Measurements from ENCODE around the gene ZIC5.

ZIC5 gene

GRCh38 chr13:99929866-99930265 is 41.7 kb downstream of the ZIC5 start:
- TF ChIP-seq YY1 (IDR thresholded peaks at IDR 0.05; ENCODE audit: insufficient read depth, insufficient read length) = no peak
- no peak for TF ChIP-seq ZNF274 (IDR thresholded peaks at IDR 0.05; ENCODE audit: low read depth, low read length)
- no peak for TF ChIP-seq SUZ12 (IDR thresholded peaks at IDR 0.05; ENCODE audit: extremely low read depth, insufficient read depth, insufficient read length)
- Histone ChIP-seq H3K4me3 (ENCODE audit: insufficient read length, low read depth) (no peak overlapping the region), H3K9me3 (ENCODE audit: insufficient read depth, low read length) (no peaks in the 10 kb centered on the region), H3K36me3 (ENCODE audit: insufficient read depth, insufficient read length, low read length) (no peaks in the 10 kb centered on the region), H3K27me3 (ENCODE audit: insufficient read depth, insufficient read length) (no peaks in the 10 kb centered on the region), H3K9ac (ENCODE audit: insufficient read length, low read depth) (no peak overlapping the region), H3K4me1 (ENCODE audit: insufficient read depth, insufficient read length) (peaks cover 5% of the 10 kb centered on the region)
- DNase-seq (ENCODE audit: low read depth, low spot score) = no peak

- H3K27me3 ChIP-seq (ENCODE audit: insufficient read depth, insufficient read length) = no peaks in the 10 kb centered on the region
- DNase-seq (ENCODE audit: low read depth, low spot score) = no peak
- no peak overlapping the region for H3K4me3 ChIP-seq (ENCODE audit: insufficient read length, low read depth)
- H3K4me1 ChIP-seq (ENCODE audit: insufficient read depth, insufficient read length) = peaks cover 5% of the 10 kb centered on the region
- H3K9me3 ChIP-seq (ENCODE audit: insufficient read depth, low read length) = no peaks in the 10 kb centered on the region
- TF ChIP-seq ZNF274 (IDR thresholded peaks at IDR 0.05; ENCODE audit: low read depth, low read length) (no peak), SUZ12 (IDR thresholded peaks at IDR 0.05; ENCODE audit: extremely low read depth, insufficient read depth, insufficient read length) (no peak)
- no peaks in the 10 kb centered on the region for H3K36me3 ChIP-seq (ENCODE audit: insufficient read depth, insufficient read length, low read length)
- no peak overlapping the region for H3K9ac ChIP-seq (ENCODE audit: insufficient read length, low read depth)
Observed at GRCh38 chr13:99926014-99926731, 45.4 kb downstream of the ZIC5 start.

GRCh38 chr13:99923877-99924582 is 47.5 kb downstream of the ZIC5 start:
- DNase-seq (ENCODE audit: low read depth, low spot score) = no peak
- TF ChIP-seq ZNF274 (IDR thresholded peaks at IDR 0.05; ENCODE audit: low read depth, low read length) (no peak), SUZ12 (IDR thresholded peaks at IDR 0.05; ENCODE audit: extremely low read depth, insufficient read depth, insufficient read length) (no peak), YY1 (IDR thresholded peaks at IDR 0.05; ENCODE audit: insufficient read depth, insufficient read length) (no peak)
- no peaks in the 10 kb centered on the region for H3K27me3 ChIP-seq (ENCODE audit: insufficient read depth, insufficient read length)

GRCh38 chr13:99922631-99923404 is 48.7 kb downstream of the ZIC5 start:
- Histone ChIP-seq H3K9me3 (ENCODE audit: insufficient read depth, low read length) (no peaks in the 10 kb centered on the region), H3K4me3 (ENCODE audit: insufficient read length, low read depth) (no peak overlapping the region), H3K36me3 (ENCODE audit: insufficient read depth, insufficient read length, low read length) (no peaks in the 10 kb centered on the region), H3K4me1 (ENCODE audit: insufficient read depth, insufficient read length) (no peaks in the 10 kb centered on the region), H3K9ac (ENCODE audit: insufficient read length, low read depth) (no peak overlapping the region), H3K27me3 (ENCODE audit: insufficient read depth, insufficient read length) (no peaks in the 10 kb centered on the region)
- no peak for DNase-seq (ENCODE audit: low read depth, low spot score)
- TF ChIP-seq SUZ12 (IDR thresholded peaks at IDR 0.05; ENCODE audit: extremely low read depth, insufficient read depth, insufficient read length) (no peak), YY1 (IDR thresholded peaks at IDR 0.05; ENCODE audit: insufficient read depth, insufficient read length) (no peak), ZNF274 (IDR thresholded peaks at IDR 0.05; ENCODE audit: low read depth, low read length) (no peak)

More at GRCh38 chr13:99923877-99924582, 47.5 kb downstream of the ZIC5 start:
- Histone ChIP-seq H3K9ac (ENCODE audit: insufficient read length, low read depth) (no peak overlapping the region), H3K4me1 (ENCODE audit: insufficient read depth, insufficient read length) (no peaks in the 10 kb centered on the region), H3K9me3 (ENCODE audit: insufficient read depth, low read length) (no peaks in the 10 kb centered on the region), H3K36me3 (ENCODE audit: insufficient read depth, insufficient read length, low read length) (no peaks in the 10 kb centered on the region), H3K4me3 (ENCODE audit: insufficient read length, low read depth) (no peak overlapping the region)

GRCh38 chr13:99919132-99919531 is 52.4 kb downstream of the ZIC5 start:
- Histone ChIP-seq H3K4me1 (ENCODE audit: insufficient read depth, insufficient read length) (no peaks in the 10 kb centered on the region), H3K9me3 (ENCODE audit: insufficient read depth, low read length) (no peaks in the 10 kb centered on the region), H3K36me3 (ENCODE audit: insufficient read depth, insufficient read length, low read length) (no peaks in the 10 kb centered on the region), H3K4me3 (ENCODE audit: insufficient read length, low read depth) (no peak overlapping the region), H3K9ac (ENCODE audit: insufficient read length, low read depth) (no peak overlapping the region), H3K27me3 (ENCODE audit: insufficient read depth, insufficient read length) (no peaks in the 10 kb centered on the region)
- DNase-seq (ENCODE audit: low read depth, low spot score) = no peak
- no peak for TF ChIP-seq ZNF274 (IDR thresholded peaks at IDR 0.05; ENCODE audit: low read depth, low read length)
- TF ChIP-seq YY1 (IDR thresholded peaks at IDR 0.05; ENCODE audit: insufficient read depth, insufficient read length) = no peak
- no peak for TF ChIP-seq SUZ12 (IDR thresholded peaks at IDR 0.05; ENCODE audit: extremely low read depth, insufficient read depth, insufficient read length)

DNA sequence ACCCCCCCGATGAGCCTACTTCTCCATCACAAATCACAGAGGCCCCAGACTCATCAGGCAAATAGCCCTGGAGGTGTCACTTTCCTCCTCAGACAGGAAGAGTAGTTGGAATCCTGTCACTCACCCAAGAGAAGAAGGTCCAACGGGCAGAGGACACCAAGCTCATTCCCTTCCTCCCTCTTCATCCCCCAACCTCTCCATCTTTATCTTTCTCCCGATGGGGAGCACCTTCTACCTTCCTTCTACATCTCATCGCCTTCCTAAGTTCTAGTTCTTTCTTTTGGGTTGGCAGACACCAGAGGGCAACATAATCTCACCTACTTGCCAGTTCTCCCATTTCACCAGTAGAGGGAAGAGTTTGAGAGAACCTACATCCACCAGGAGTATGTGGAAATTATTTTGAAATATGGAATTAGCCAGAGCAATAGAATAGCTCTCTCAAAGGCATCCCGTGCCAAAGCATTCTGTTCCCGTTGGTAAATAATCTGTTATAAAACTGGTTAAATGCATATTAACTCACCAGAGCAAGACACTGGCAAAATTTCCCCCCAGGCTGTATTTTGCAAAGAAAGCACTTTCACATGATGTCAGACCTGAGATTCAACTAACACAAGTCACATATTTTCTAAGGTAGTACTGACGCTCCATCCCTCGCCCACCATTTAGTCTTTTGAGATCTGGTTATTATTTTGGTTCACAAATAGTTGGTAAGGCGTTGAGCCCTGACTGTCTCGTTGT is 55.0 kb downstream of the ZIC5 start:
- Histone ChIP-seq H3K9ac (ENCODE audit: insufficient read length, low read depth) (no peak overlapping the region), H3K27me3 (ENCODE audit: insufficient read depth, insufficient read length) (no peaks in the 10 kb centered on the region), H3K9me3 (ENCODE audit: insufficient read depth, low read length) (no peaks in the 10 kb centered on the region), H3K36me3 (ENCODE audit: insufficient read depth, insufficient read length, low read length) (no peaks in the 10 kb centered on the region), H3K4me1 (ENCODE audit: insufficient read depth, insufficient read length) (peaks cover 3% of the 10 kb centered on the region), H3K4me3 (ENCODE audit: insufficient read length, low read depth) (no peak overlapping the region)
- peak; percentile 35 for DNase-seq (ENCODE audit: low read depth, low spot score)
- TF ChIP-seq ZNF274 (IDR thresholded peaks at IDR 0.05; ENCODE audit: low read depth, low read length) (no peak), YY1 (IDR thresholded peaks at IDR 0.05; ENCODE audit: insufficient read depth, insufficient read length) (no peak), SUZ12 (IDR thresholded peaks at IDR 0.05; ENCODE audit: extremely low read depth, insufficient read depth, insufficient read length) (no peak)
